GM23338 (cell line): ENCODE data around the gene EPO. TPM values are rescaled to one million over a fixed set of nuclear protein-coding genes. Genes with fewer than 3 reads are reported as not detected.

ENCODE experiments used
- ATAC-seq: fragments of 200-7000 bp; cut with Tn5 transposase; 3 replicates; pipeline ENCODE4 v1.9.1; 2020
- DNase-seq: peaks from one replicate; pipeline ENCODE4 v3.0.0-alpha.2; 2015; ENCODE audit warnings: low spot score
- H2AFZ ChIP-seq: fragments of 200-600 bp; sonication (generic); 2 replicates; pipeline ENCODE4 v1.8.0; 2016; ENCODE audit warnings: antibody characterized with exemption, mild to moderate bottlenecking, moderate library complexity
- H3F3A ChIP-seq: fragments of 200-600 bp; sonication (generic); replicated peaks from 2 replicates; pipeline ENCODE4 v1.8.0; 2017; ENCODE audit warnings: antibody characterized with exemption, mixed run types, low read depth
- H3K27ac ChIP-seq: fragments of 200-600 bp; sonication (generic); 2 replicates; pipeline ENCODE4 v1.6.1; 2016; ENCODE audit warnings: low read depth
- H3K27me3 ChIP-seq: fragments of 200-600 bp; sonication (generic); 2 replicates; pipeline ENCODE4 v1.8.0; 2016; ENCODE audit warnings: mild to moderate bottlenecking, mixed run types, moderate library complexity; ENCODE audit not compliant: insufficient read depth
- H3K36me3 ChIP-seq: fragments of 200-600 bp; sonication (generic); 2 replicates; pipeline ENCODE4 v1.8.0; 2016; ENCODE audit warnings: mild to moderate bottlenecking; ENCODE audit not compliant: insufficient read depth
- H3K4me1 ChIP-seq: fragments of 200-600 bp; sonication (generic); 2 replicates; pipeline ENCODE4 v1.8.0; 2016; ENCODE audit warnings: mild to moderate bottlenecking, moderate library complexity; ENCODE audit not compliant: insufficient read depth
- H3K4me2 ChIP-seq: fragments of 200-600 bp; sonication (generic); 2 replicates; pipeline ENCODE4 v1.7.1; 2017; ENCODE audit warnings: mixed run types
- H3K4me3 ChIP-seq: fragments of 200-600 bp; sonication (generic); 2 replicates; pipeline ENCODE4 v1.6.1; 2016; ENCODE audit warnings: mixed run types
- H3K79me2 ChIP-seq: fragments of 200-600 bp; sonication (generic); replicated peaks from 2 replicates; pipeline ENCODE4 v1.8.0; 2017; ENCODE audit warnings: mild to moderate bottlenecking; ENCODE audit not compliant: insufficient read depth
- H3K9me2 ChIP-seq: fragments of 200-600 bp; sonication (generic); 2 replicates; pipeline ENCODE4 v1.8.0; 2017; ENCODE audit not compliant: insufficient read depth
- H4K20me1 ChIP-seq: fragments of 200-600 bp; sonication (generic); replicated peaks from 2 replicates; pipeline ENCODE4 v1.8.0; 2017; ENCODE audit warnings: mild to moderate bottlenecking; ENCODE audit not compliant: insufficient read depth
- H3K27ac Mint-ChIP-seq: 2 replicates; pipeline ENCODE4 v1.8.0; 2020; ENCODE audit warnings: inconsistent platforms, mild to moderate bottlenecking, moderate library complexity, mixed read lengths
- H3K27me3 Mint-ChIP-seq: 3 replicates; pipeline ENCODE4 v1.8.0; 2022; ENCODE audit warnings: low read depth, mild to moderate bottlenecking, moderate library complexity, mixed read lengths, inconsistent platforms; ENCODE audit not compliant: insufficient read depth, poor library complexity
- H3K36me3 Mint-ChIP-seq: 3 replicates; pipeline ENCODE4 v1.8.0; 2021; ENCODE audit warnings: low read depth, mild to moderate bottlenecking, inconsistent platforms, moderate library complexity, mixed read lengths
- H3K4me1 Mint-ChIP-seq: 3 replicates; pipeline ENCODE4 v1.8.0; 2020; ENCODE audit warnings: mild to moderate bottlenecking, inconsistent platforms, mixed read lengths
- H3K4me3 Mint-ChIP-seq: 3 replicates; pipeline ENCODE4 v1.8.0; 2021; ENCODE audit warnings: moderate library complexity, mild to moderate bottlenecking, inconsistent platforms, mixed read lengths
- H3K9me3 Mint-ChIP-seq: 3 replicates; pipeline ENCODE4 v1.8.0; 2020; ENCODE audit warnings: moderate library complexity, mild to moderate bottlenecking, inconsistent platforms, mixed read lengths
- CREB1 ChIP-seq: fragments of 250-450 bp; sonication (Bioruptor Pico); IDR thresholded peaks from 2 replicates; pipeline ENCODE4 v1.5.0; 2020; ENCODE audit warnings: low read depth, mild to moderate bottlenecking, moderate library complexity
- CTCF ChIP-seq, 2 experiments: fragments of 200-600 bp in 1 of 2; sonication (generic) in 1 of 2; conservative IDR thresholded peaks; 2 replicates each; pipeline versions ENCODE4 v1.5.1 to v1.6.1; 2016 to 2017; ENCODE audit warnings: antibody characterized with exemption in 2 of 2, low read depth in 2 of 2, mild to moderate bottlenecking in 2 of 2, moderate library complexity in 1 of 2
- ETS1 ChIP-seq: IDR thresholded peaks from 2 replicates; pipeline ENCODE4 v1.6.1; 2016; ENCODE audit warnings: antibody characterized with exemption
- EZH2 ChIP-seq: fragments of 200-600 bp; sonication (generic); IDR thresholded peaks from one replicate; pipeline ENCODE4 v1.8.0; 2017; ENCODE audit warnings: antibody characterized with exemption, mild to moderate bottlenecking, low read depth; ENCODE audit not compliant: unreplicated experiment
- EZH2phosphoT487 ChIP-seq: fragments of 200-600 bp; sonication (generic); IDR thresholded peaks from one replicate; pipeline ENCODE4 v1.8.1; 2018; ENCODE audit warnings: antibody characterized with exemption; ENCODE audit not compliant: unreplicated experiment
- JUNB ChIP-seq: IDR thresholded peaks from one replicate; pipeline ENCODE4 v1.6.1; 2016; ENCODE audit warnings: antibody characterized with exemption; ENCODE audit not compliant: unreplicated experiment
- NANOG ChIP-seq: IDR thresholded peaks from 2 replicates; pipeline ENCODE4 v1.6.1; 2016; ENCODE audit warnings: antibody characterized with exemption, borderline replicate concordance
- POLR2AphosphoS5 ChIP-seq: IDR thresholded peaks from 2 replicates; pipeline ENCODE4 v1.6.1; 2016; ENCODE audit warnings: antibody characterized with exemption, low read depth
- STAT1 ChIP-seq: IDR thresholded peaks from one replicate; pipeline ENCODE4 v1.6.1; 2016; ENCODE audit warnings: antibody characterized with exemption; ENCODE audit not compliant: unreplicated experiment
- ZNF114 ChIP-seq: fragments of 250-450 bp; sonication (Bioruptor Pico); IDR thresholded peaks from 2 replicates; pipeline ENCODE4 v1.5.0; 2020; ENCODE audit warnings: mild to moderate bottlenecking, moderate library complexity
- ZNF331 ChIP-seq: fragments of 250-450 bp; sonication (Bioruptor Pico); IDR thresholded peaks from 2 replicates; pipeline ENCODE4 v1.5.0; 2020; ENCODE audit warnings: low read depth, mild to moderate bottlenecking, moderate library complexity
- ZNF462 ChIP-seq: fragments of 250-450 bp; sonication (Bioruptor Pico); IDR thresholded peaks from 2 replicates; pipeline ENCODE4 v1.5.0; 2020; ENCODE audit warnings: mild to moderate bottlenecking, moderate library complexity
- polyA plus RNA-seq: library from polyadenylated mRNA; unstranded; fragments of >200 nt; fragmentation: Nextera tagmentation; extraction: Ambion mirVana; gene quantifications from 2 replicates; pipeline ENCODE4 v1.2.1, GENCODE V29; 2016
- total RNA-seq: library from RNA; depleted of rRNA; stranded (reverse); fragments of >200 nt; shearing (Covaris generic); gene quantifications from 2 replicates; pipeline ENCODE4 v1.2.3, GENCODE V29; 2014
- TF ChIP-seq, protein P1 (sequence below): IDR thresholded peaks from one replicate; pipeline ENCODE4 v1.6.1; 2018; ENCODE audit warnings: antibody characterized with exemption; ENCODE audit not compliant: unreplicated experiment

Gene EPO
- total and polyA plus RNA-seq, 2 experiments from 2014 or later: 1.0 TPM; not detected in 1

DNA sequence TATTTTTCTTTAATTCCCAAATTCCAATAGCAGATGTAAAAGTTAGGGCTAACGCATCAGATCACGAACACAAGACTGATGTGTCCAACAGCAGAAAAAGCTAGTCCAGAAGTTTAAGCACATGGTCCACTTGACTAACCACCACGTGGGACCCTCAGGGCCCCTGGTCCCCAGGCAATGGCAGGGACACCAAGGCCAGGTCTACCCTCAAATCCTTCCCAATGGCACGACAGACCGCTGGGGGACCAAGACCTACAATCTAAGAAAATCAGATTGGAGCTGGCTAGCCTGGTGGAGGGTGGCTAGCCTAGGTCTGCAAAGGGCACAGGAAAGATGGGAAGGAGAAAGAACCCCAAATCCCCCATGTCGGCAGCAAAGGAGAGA, 27.7 kb upstream of the EPO start:
- Mint-ChIP-seq H3K36me3 (peaks cover 39% of the 10 kb centered on the region), H3K27ac (peak overlapping the region; percentile 97)
- ATAC-seq: no peak

More for the DNA sequence above, 27.7 kb upstream of the EPO start:
- Histone ChIP-seq H3K79me2 (peaks cover 67% of the 10 kb centered on the region), H3K27ac (peak overlapping the region; percentile 82; the same call in 1 of the 2 replicates), H3F3A (peaks cover 25% of the 10 kb centered on the region), H3K36me3 (peaks cover 9% of the 10 kb centered on the region), H4K20me1 (peaks cover 41% of the 10 kb centered on the region), H3K27me3 (no peaks in the 10 kb centered on the region), H2AFZ (no peak overlapping the region), H3K4me3 (peak overlapping the region; percentile 96), H3K4me1 (peaks cover 22% of the 10 kb centered on the region), H3K9me2 (no peaks in the 10 kb centered on the region), H3K4me2 (peak overlapping the region; percentile 98)
- Mint-ChIP-seq H3K4me1 (peaks cover 42% of the 10 kb centered on the region), H3K9me3 (peaks cover 8% of the 10 kb centered on the region; the same call in 2 of the 3 replicates), H3K27me3 (peaks cover 27% of the 10 kb centered on the region), H3K4me3 (peak overlapping the region; percentile 96)
- DNase-seq: no peak
- TF ChIP-seq STAT1 (no peak), POLR2AphosphoS5 (no peak), CTCF (conservative IDR thresholded peaks at IDR 0.05; ENCODE audit: low read depth in 2 of 2) (no peak), JUNB (no peak), NANOG (no peak), ETS1 (no peak), EZH2 (no peak), EZH2phosphoT487 (no peak), CREB1 (CRISPR knock-in tag) (no peak), ZNF331 (CRISPR knock-in tag) (no peak), ZNF114 (CRISPR knock-in tag) (no peak), ZNF462 (no peak)
- TF ChIP-seq, protein P1, sequence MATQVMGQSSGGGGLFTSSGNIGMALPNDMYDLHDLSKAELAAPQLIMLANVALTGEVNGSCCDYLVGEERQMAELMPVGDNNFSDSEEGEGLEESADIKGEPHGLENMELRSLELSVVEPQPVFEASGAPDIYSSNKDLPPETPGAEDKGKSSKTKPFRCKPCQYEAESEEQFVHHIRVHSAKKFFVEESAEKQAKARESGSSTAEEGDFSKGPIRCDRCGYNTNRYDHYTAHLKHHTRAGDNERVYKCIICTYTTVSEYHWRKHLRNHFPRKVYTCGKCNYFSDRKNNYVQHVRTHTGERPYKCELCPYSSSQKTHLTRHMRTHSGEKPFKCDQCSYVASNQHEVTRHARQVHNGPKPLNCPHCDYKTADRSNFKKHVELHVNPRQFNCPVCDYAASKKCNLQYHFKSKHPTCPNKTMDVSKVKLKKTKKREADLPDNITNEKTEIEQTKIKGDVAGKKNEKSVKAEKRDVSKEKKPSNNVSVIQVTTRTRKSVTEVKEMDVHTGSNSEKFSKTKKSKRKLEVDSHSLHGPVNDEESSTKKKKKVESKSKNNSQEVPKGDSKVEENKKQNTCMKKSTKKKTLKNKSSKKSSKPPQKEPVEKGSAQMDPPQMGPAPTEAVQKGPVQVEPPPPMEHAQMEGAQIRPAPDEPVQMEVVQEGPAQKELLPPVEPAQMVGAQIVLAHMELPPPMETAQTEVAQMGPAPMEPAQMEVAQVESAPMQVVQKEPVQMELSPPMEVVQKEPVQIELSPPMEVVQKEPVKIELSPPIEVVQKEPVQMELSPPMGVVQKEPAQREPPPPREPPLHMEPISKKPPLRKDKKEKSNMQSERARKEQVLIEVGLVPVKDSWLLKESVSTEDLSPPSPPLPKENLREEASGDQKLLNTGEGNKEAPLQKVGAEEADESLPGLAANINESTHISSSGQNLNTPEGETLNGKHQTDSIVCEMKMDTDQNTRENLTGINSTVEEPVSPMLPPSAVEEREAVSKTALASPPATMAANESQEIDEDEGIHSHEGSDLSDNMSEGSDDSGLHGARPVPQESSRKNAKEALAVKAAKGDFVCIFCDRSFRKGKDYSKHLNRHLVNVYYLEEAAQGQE: no peak
